Kidney capillary endothelial cell (primary cell): ENCODE measurements around the gene RBM18.

Experiments
- DNase-seq: peaks from one replicate; pipeline ENCODE4 v3.0.0-alpha.2; 2018; ENCODE audit warnings: low spot score

RBM18 gene

DNA sequence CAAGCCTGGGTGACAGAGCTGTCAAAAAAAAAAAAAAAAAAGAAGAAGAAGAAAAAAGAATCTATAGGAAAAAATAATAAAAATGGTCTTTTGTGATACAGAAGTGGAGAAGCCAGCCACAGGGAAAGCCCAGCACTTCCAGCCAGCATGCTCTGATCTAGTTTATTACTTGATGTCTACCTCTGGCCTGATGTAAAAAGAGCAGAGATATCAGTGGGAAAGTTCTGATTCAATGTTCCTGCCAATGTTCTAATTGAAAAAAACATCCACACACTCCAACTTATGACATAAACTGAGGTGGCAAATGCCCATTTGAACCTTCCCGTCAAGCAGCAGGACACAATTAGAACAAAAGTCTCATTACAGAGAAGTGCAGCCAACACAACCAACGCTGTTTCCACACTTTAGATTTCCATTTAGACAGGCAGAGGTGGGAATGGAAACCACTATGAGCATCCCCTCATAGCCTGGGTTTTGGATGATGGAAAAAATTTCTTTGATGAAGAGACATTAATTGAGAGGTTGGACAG lies 5.7 kb downstream of the RBM18 start:
- no peak for DNase-seq

DNA sequence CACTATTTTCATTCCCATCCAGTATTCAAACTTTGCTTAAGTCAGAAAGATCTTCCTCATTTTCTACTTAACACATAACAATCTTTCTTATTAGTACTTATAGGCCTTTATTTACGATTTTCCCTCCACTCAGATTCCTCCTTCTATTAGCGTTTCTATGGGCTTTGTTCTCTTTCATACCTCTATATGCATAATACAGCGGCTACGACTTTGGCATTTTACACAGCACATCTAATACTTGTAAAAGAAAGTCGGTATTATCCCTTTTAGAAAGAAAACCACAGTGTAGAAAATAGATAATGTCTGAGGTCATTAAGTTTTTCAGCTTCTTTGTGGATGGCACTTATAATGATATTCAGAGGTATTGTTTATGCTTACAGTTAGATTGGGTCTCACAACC lies 8.4 kb downstream of the RBM18 start:
- no peak for DNase-seq

DNA sequence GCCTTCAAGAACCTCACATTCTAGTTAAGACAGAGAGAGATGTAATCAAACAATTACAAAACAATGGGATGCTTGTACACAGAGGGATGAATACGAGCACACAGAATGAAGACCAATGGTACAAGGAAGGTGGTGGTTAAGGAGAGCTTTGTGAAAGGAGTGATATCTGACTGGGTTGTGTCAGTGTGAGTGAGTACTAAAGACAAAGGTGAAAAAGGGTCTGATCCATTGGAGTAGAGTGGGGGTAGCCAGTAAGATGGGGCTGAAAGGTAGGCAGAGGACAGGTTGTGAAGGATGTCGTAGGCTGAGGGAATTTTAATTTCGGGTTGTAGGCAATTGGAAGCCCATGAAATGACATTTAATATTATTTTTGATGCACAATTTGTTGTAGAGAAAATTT lies 9.9 kb downstream of the RBM18 start:
- no peak for DNase-seq

DNA sequence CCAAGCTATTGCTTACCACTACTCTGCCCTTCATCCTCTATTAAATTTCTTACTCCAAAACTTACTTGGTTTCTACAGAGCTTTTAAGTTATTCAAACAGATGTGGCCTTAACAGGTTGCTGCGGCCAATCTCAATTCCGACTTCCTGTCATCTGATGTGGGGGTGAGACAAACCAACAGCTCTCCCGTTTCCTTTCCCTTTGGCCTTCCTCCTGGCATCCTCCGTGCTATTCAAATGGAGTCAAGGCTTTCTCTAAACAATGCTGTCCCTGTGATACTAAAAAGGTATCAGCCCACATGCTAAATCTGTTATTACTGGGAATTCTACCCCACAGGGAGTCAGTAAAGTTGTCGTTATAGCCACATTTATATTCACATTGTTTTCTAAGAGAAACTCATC lies 11.8 kb downstream of the RBM18 start:
- no peak for DNase-seq

DNA sequence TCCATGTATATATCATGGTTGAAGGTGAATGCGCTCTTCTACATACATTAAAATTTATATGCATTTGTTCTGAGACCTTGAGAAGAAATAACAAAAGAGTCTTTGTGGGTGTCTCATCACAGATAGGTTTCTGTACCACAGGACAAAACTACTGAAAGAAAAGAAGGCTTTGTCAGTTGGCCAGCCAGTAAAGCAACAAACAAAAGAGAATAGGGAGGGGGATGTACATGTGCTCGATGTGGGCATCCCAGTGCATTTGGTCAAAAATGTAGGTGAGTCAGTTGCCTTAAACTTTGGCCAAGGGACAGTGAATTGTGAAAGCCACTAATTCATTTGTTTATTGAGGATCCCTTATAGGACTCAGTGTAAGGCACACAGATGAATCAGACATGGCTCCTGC lies 13.3 kb downstream of the RBM18 start:
- DNase-seq = no peak

DNA sequence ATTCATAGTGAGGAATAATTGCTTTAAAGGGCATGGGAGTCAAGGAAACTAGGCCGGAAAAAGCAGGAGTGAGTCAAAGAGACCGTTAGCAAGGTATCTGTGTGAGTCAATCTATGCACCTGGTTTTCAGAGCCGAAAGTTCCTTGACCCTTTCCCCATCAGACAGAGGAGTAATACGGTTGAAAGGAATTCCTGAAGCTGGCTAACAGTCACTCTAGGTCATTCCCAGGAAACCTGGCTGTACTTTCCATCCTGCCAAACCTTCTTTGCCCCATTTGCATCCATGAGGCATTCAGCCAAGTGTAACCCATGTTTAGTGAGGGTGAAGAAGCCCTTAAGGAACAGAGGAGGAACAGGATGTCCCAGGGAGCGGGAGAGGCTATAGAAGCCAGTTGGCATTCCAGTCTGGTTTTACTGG lies 16.2 kb downstream of the RBM18 start:
- no peak for DNase-seq

DNA sequence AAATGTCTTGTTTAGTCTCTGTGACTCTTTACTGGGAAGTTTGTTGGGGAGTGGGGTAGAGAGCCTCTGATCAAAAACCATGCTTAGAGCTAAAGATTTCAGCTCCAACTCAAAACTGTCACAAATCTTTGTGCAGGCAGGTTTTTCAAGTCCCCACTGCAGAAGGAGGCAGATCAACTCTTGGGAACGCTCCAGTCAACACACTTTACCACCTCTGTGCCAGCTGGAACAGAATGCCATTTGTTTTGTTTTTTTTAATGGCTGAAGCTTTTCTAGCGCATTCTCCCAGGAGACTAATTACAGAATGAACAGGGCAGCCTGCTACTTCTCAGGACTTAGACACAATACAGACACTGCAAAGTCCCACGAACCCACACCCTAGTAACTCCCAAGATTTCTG lies 18.0 kb downstream of the RBM18 start:
- DNase-seq = no peak

DNA sequence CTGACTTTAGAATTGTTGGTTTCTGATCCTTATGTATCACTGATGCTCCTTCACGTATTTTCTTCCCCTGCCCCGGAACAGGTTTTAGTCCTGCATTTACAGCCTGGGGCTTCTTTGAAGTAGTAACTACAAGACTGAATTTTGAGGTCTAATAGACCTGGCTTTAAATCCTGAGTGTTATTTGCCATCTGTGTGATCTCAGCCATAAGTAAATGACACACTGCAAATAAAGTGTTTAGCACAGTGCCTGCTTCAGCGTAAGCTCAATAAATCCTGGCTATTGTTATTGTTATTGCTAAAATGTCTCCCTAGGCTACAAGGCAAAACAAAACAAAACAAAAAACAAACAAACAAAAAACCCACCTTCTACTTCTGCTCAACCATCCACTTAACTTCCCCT lies 20.3 kb downstream of the RBM18 start:
- no peak for DNase-seq

DNA sequence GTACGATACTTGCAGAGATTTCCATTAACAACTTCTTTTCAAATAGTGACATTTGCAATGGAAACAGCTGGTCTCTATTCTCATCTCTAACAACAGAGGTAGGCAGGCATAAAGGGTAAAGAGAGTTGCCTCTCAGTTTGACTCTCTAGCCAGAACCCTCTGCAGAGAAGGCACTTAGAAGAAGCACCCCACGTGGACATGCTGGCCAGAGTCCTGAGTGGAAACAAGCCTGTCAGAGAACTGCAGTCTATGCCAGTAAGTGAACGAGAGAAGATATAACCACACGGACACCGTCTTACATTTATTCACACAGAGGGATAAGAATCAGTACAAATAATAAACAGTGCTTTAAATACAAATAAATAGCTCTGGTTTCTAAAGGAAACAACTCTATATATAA lies 24.9 kb downstream of the RBM18 start:
- no peak for DNase-seq

GRCh38 chr9:122236681-122237080 lies 28.0 kb downstream of the RBM18 start:
- no peak for DNase-seq

DNA sequence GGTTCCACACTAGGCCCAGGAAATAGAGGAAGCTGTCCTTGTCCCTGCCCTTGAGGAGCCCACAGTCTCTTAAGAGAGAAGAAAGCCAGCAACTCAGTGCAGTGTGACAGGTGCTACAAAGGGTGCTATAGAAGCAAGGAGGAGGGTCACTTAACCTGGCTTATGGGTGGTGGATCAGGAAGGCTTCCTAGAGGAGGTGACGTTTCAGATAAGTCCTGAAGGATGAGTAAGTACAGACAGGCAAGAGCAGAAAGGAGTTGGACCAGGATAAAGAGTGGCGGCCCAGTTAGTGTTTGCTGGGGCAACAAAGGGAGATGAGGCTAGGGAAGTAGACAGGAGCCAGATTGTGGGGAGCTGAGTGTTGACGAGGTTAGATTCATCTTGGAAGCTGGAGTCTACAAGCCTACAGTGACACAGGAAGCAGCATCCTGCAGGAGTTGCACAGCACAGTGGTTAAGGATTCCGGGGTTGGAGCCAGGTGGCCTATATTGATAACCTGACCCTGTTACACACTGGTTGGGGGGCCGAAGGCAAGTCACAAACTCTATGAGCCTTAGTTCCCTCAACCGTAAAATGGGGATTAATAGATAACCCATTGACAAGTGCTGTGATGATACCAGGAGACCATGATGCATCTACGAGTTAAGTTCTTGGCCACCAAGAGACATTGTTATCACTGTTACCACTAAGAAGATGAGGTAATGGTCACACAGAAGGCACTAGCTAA lies 30.5 kb downstream of the RBM18 start:
- DNase-seq = no peak

DNA sequence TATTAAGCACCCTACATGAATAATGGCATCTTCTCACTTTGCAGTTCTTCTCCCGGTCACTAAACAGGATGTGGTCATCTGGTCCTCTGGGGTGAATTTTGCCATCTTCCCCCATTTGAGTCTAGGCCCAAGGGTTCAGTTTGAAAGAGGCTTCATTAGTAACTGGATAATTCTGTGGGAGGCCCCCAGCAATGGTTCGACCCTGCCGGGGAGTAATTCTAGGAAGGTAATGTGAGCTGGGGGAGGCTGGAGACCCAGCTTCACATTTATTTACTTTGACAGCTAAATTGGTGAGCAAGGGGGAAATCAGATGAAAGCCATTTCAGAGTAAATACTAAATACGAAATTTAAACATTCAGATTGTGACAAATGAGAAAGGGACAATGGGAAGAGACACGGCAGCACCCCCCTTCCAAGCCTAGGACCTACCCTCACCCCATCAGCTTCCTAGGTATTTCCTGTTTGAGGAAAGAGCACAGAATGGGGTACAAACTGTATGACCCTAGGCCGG lies 31.8 kb downstream of the RBM18 start:
- no peak for DNase-seq

- no peak for DNase-seq
Measured at GRCh38 chr9:122229485-122229837, 35.2 kb downstream of the RBM18 start.

- no peak for DNase-seq
Measured at GRCh38 chr9:122228568-122229484, 35.8 kb downstream of the RBM18 start, which contains the start of gene LHX6. Gene LHX6, minus strand, starts transcription at chr9:122228957. Its CDS starts 217 bp downstream, at chr9:122228740.

- DNase-seq = no peak
Measured at GRCh38 chr9:122228191-122228567, 36.5 kb downstream of the RBM18 start.

- DNase-seq = no peak
Measured at GRCh38 chr9:122227575-122227900, 37.1 kb downstream of the RBM18 start.

GRCh38 chr9:122226758-122227574 lies 37.7 kb downstream of the RBM18 start:
- no peak for DNase-seq

DNA sequence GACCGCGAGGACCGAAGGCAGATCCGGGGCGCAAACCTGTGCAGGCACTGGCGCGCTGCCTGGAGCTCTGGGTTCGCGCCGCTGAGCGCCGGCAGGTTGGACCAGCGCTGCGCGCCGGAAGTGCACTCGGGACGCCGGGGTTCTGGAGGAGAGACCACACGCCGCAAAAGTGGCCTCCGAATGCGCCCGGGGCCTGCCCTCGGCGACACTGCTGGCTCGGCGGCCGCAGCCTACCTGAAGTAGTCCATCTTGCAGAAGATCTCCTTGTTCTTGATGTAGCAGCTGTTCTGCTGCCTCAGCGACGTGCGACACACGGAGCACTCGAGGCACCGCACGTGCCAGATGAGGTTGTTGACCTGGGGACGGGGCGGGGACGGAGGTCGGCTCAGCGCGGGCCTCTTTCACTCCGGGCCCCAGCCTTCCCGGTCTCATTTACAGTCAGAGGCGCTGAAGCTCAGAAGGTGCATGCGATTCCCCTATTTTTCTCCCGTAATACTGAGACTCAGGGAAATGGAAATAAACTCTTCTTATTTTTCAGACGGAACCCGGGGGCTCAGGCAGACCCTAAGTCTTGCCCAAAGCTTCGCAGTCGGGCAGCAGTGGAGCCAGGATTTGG lies 38.4 kb downstream of the RBM18 start:
- no peak for DNase-seq

GRCh38 chr9:122225312-122226141 lies 39.1 kb downstream of the RBM18 start:
- DNase-seq = no peak

DNA sequence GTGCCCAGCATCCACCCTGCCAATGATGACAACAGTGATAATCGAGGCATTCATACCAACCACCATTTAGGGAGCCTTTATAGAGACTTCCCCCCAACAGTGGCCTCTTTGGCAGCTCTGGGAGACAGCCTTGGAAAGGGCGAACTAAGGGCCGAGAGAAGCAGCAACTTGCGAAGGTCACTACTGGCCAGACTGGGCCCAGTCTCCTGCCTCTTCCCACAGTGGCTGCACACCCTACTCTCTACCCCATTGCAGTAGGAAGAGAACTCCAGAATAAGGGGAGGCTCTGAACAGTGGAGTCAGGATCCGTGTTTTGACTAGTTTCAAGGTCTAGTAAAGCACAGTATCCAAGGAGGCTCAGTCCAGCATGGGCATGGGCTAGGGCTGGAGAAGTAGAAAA lies 41.2 kb downstream of the RBM18 start:
- DNase-seq = no peak

DNA sequence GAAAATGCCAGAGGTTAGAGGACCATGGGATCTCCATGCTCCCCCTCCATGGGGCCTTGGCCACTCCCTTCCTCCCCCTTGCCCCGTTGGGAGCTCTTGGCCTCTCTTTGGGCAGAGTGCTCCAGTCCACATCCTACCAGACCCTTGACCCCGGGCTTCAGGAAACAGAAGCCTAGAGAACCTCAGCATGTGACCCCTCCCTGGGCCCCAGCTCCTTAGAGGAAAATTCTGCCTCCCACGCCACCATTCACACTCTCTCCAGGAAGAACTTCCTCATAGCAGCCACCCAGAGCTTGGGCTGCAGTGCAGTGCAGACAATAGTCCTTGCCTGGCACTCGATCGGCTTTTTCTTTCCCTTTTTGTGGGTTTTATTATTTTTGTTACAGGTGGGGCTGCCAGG lies 41.8 kb downstream of the RBM18 start:
- no peak for DNase-seq
